ENCODE measurements around the gene GRAMD1A.
"Not testable (repeated sequence)": the region's sequence is repeated elsewhere in the genome, so short reads cannot be mapped to it uniquely, and the experiment has no call there.

The GRAMD1A gene

GRCh38 chr19:35038623-35039512 is 38.7 kb downstream of the GRAMD1A start:
- no peak for DNase-seq

GRCh38 chr19:35039881-35040825 is 40.0 kb downstream of the GRAMD1A start:
- DNase-seq: no peak

- DNase-seq: no peak
These were observed 40.9 kb downstream of the GRAMD1A start for GRCh38 chr19:35040826-35041547.

GRCh38 chr19:35041548-35042055 is 41.5 kb downstream of the GRAMD1A start, which contains the start of gene HPN:
HPN (plus strand) TSS chr19:35041721; CDS start chr19:35042507, 786 bp downstream.
- no peak for DNase-seq

- DNase-seq: no peak
These were observed 42.1 kb downstream of the GRAMD1A start for GRCh38 chr19:35042056-35042730.

GRCh38 chr19:35042954-35043604 is 43.0 kb downstream of the GRAMD1A start:
- no peak for DNase-seq

GRCh38 chr19:35043906-35044305 is 43.8 kb downstream of the GRAMD1A start:
- DNase-seq: no peak

GRCh38 chr19:35044317-35045117 is 44.4 kb downstream of the GRAMD1A start:
- DNase-seq: no peak

GRCh38 chr19:35045667-35046300 is 45.7 kb downstream of the GRAMD1A start:
- no peak for DNase-seq

GRCh38 chr19:35046461-35046860 is 46.3 kb downstream of the GRAMD1A start:
- no peak for DNase-seq

GRCh38 chr19:35048911-35049411 is 48.8 kb downstream of the GRAMD1A start:
- no peak for DNase-seq

- DNase-seq: no peak
These were observed 49.3 kb downstream of the GRAMD1A start for GRCh38 chr19:35049456-35049855.

GRCh38 chr19:35050662-35051061 is 50.5 kb downstream of the GRAMD1A start:
- DNase-seq: not testable (repeated sequence)

- not testable (repeated sequence) for DNase-seq
These were observed 51.1 kb downstream of the GRAMD1A start for GRCh38 chr19:35051268-35051667.

- DNase-seq: no peak
These were observed 51.7 kb downstream of the GRAMD1A start for GRCh38 chr19:35051796-35052195.

GRCh38 chr19:35052599-35053190 is 52.6 kb downstream of the GRAMD1A start:
- DNase-seq: no peak

- no peak for DNase-seq
These were observed 53.7 kb downstream of the GRAMD1A start for GRCh38 chr19:35053667-35054293.

GRCh38 chr19:35054626-35055025 is 54.5 kb downstream of the GRAMD1A start:
- DNase-seq: no peak

- DNase-seq: no peak
These were observed 55.6 kb downstream of the GRAMD1A start for GRCh38 chr19:35055715-35056179.
